Fibroblast of pulmonary artery (primary cell): ENCODE measurements around the gene MAN1A1.
A peak's percentile ranks its signal among the peaks of the same experiment; 100 is the strongest.

Experiments
- DNase-seq: peaks from one replicate; pipeline ENCODE4 v3.0.0-alpha.2; 2010; ENCODE audit warnings: low read depth
- H3K4me3 ChIP-seq: replicated peaks from 2 replicates; pipeline ENCODE4 v1.5.1; 2011; ENCODE audit warnings: low read depth, mild to moderate bottlenecking, control low read depth, low read length, moderate library complexity
- CTCF ChIP-seq: IDR thresholded peaks from 2 replicates; pipeline ENCODE4 v1.5.1; 2011; ENCODE audit warnings: mild to moderate bottlenecking, control low read depth, low read length, inconsistent platforms; ENCODE audit errors: missing control alignments

MAN1A1 gene

GRCh38 chr6:119346936-119347335 lies 2.6 kb downstream of the MAN1A1 start:
- no peak for DNase-seq
- peak overlapping the region; percentile 90 for H3K4me3 ChIP-seq

GRCh38 chr6:119346450-119346849 lies 3.1 kb downstream of the MAN1A1 start:
- H3K4me3 ChIP-seq, result peak overlapping the region; percentile 90
- DNase-seq, result no peak
- TF ChIP-seq CTCF, result no peak

More at GRCh38 chr6:119346936-119347335, 2.6 kb downstream of the MAN1A1 start:
- no peak for TF ChIP-seq CTCF

GRCh38 chr6:119345114-119345513 lies 4.4 kb downstream of the MAN1A1 start:
- DNase-seq, result no peak
- no peak overlapping the region for H3K4me3 ChIP-seq
- TF ChIP-seq CTCF, result no peak

- no peak for DNase-seq
- no peak for TF ChIP-seq CTCF
Measured at GRCh38 chr6:119344306-119344705, 5.3 kb downstream of the MAN1A1 start.

GRCh38 chr6:119343573-119344146 lies 5.9 kb downstream of the MAN1A1 start:
- no peak overlapping the region for H3K4me3 ChIP-seq
- no peak for DNase-seq
- no peak for TF ChIP-seq CTCF

More at GRCh38 chr6:119344306-119344705, 5.3 kb downstream of the MAN1A1 start:
- no peak overlapping the region for H3K4me3 ChIP-seq

- H3K4me3 ChIP-seq, result no peak overlapping the region
- DNase-seq, result no peak
- TF ChIP-seq CTCF, result no peak
Measured at GRCh38 chr6:119343167-119343566, 6.4 kb downstream of the MAN1A1 start.

- H3K4me3 ChIP-seq, result no peak overlapping the region
- no peak for TF ChIP-seq CTCF
- no peak for DNase-seq
Measured at GRCh38 chr6:119342430-119342829, 7.1 kb downstream of the MAN1A1 start.
